ENCODE measurements around the gene CYTH2.
"Not testable (repeated sequence)": the region's sequence is repeated elsewhere in the genome, so short reads cannot be mapped to it uniquely, and the experiment has no call there.

Gene CYTH2

DNA sequence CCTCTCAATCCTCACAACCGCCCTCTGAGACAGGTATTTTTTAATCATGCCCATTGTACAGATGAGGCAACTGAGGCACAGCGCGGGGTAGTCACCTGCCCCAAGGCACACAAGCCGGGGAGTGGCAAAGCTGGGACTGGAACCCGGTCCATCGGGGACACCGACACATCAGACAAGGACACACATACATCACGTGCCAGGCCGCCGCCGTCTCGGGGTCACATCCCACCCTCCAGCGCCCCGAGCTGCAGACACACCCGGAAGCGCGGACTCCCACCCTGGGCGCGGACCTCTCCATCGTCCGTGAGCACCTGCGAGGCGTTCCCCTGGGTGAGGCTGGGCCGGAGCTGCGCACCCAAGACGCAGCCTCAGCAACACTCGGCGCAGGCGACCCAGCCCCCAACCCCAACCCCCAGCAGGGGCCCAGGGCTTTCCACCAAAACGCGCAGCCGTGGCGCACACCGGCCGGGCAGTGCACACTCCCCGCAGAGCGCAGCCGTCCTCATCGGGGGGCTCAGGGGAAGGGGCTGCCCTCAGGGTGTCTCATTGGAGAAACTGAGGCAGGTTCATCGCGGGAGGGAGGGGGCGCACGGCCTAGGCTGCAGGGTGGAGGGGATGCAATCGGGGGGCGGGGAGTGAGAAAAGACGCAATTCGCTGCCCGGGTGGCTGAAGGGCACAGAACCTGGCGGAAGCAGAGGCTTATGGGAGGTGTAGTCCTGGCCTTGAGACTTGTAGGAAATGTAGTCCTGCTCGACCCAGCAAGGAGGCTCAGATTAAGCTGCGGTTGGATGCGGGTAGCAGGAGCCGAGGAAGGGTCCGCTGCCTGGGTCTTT, 44.3 kb downstream of the CYTH2 start:
- peak; percentile 68 for DNase-seq

DNA sequence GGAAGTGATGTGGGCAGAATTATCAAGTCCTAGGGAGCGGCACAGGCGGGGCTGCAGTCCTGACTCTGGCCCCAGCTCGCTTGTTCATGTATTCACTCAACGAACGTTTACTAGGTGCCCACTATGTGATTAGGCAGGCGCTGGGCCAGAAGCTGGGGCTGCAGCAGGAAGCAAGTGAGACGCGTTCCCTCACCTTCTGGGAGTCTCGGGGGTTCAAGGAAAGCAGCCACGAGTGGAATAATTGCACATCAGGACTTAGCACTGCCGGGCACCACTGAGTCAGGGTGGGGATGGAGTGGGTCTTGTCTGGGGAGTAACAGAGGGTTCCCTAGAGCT, 44.9 kb downstream of the CYTH2 start:
- no peak for DNase-seq

DNA sequence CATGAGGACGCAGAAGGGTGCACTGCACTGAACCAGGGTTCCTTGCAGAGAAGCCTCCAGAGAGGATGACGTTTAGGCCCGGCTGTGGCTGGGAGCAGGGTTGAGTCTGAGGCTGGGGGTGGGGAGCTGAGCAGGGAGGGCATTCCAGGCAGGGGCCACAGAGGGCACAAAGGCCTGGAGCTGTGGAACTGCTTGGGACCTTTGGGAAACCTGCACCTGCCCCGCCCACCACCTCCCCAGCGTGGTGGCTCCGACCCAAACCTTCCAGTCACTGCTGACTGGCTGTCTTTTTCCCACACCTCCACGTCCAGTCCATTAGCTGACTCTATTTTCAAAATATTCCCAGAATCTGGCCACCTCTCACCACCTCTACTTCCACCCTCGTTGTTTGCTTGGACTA, 47.4 kb downstream of the CYTH2 start:
- DNase-seq = no peak

DNA sequence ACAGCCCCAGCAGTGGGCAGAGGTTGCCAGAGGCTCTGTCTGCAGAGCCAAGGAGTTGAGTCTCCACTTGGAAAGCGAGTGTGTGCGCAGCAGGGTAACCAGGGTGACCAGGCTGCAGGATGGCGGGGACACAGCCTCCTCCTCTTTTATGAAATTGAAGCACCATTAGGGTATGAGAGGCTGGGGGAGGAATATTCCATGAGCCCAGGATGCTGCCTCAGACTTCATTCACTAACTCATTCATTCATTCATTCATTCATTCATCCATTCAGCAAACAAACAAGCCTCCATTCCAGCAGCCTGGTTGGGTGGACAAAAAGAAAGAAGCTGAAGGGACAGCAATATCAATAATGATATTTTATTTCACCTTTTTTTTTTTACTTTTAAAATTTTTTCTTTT, 49.0 kb downstream of the CYTH2 start:
- DNase-seq = no peak

DNA sequence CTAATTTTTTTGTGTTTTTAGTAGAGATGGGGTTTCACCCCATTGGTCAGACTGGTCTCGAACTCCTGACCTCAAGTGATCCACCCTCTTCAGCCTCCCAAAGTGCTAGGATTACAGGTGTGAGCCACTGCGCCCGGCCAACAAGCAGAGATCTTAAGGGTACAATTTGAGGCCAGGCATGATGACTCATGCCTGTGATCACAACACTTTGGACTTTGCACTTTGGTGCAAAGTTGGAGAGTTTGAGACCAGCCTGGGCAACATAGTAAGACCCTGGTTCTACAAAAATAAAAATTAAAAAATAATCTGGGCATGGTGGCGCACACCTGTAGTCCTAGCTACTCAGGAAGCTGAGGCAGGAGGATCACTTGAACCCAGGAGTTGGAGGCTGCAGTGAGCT, 50.3 kb downstream of the CYTH2 start:
- not testable (repeated sequence) for DNase-seq

DNA sequence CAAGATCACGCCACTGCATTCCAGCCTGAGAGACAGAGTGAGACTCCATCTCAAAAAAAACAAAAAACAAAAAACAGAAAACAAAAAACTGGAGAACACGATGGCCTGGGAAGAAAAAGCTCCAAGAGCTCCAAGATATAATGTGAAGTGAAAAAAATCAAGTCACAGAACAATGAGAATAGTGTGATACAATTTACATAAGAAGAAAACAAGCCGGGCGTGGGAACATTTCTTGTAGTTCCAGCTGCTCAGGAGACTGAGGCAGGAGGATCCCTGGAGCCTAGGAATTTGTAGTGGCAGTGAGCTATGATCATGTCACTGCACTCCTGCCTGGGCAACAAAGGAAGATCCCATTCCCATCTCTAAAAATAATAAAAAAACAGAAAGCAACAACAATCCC, 51.0 kb downstream of the CYTH2 start:
- DNase-seq = no peak

DNA sequence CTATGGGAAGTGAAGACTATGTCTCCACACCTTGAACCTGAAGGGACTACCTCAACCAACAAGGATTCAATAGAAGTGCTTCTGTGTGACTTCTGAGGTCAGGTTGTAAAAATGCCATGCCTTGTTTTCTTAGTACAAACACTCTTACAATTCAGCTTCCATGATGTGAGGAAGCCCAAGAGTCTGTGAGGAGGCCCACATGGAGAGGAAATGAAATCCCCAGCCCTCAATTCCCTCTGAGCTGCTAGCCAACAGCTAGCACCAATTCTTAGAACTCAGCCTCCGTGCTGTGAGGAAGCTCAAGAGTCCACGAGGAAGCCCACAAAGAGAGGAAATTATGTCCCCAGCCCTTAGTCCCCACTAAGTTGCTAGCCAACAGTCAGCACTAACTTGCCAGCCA, 55.1 kb downstream of the CYTH2 start:
- DNase-seq = no peak

DNA sequence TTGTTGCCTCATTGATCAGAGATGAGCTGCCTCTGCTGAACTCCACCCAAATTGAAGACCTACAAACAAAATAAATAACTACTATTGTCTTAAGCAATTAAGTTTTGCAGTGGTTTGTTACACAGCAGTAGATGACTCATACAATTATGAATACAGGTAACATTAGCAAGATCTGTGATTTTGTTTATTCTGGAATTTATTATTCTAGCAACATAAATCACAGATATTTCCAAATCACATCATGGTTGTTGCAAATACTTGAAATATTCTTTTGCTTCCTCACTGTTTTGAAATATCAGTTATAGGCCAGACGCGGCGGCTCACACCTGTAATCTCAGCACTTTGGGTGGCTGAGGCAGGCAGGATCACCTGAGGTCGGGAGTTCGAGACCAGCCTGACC, 55.6 kb downstream of the CYTH2 start:
- DNase-seq = no peak

DNA sequence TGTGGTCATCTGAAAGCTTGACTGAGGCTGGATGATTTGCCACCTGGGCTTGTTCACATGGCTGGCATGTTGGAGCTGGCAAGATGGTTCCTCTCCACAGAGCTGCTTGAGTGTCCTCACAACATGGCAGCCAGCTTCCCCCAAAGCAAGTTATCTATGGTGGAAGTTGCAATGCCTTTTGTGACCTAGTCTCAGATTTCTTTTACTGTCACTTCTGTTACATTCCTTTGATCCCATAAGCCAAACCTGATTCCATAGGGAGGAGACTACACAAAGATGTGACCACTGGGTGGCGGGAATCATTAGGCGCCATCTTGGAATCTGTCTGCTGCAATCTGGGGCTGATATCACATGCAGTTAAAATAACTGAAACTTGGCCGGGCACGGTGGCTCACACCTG, 60.0 kb downstream of the CYTH2 start:
- DNase-seq = no peak

DNA sequence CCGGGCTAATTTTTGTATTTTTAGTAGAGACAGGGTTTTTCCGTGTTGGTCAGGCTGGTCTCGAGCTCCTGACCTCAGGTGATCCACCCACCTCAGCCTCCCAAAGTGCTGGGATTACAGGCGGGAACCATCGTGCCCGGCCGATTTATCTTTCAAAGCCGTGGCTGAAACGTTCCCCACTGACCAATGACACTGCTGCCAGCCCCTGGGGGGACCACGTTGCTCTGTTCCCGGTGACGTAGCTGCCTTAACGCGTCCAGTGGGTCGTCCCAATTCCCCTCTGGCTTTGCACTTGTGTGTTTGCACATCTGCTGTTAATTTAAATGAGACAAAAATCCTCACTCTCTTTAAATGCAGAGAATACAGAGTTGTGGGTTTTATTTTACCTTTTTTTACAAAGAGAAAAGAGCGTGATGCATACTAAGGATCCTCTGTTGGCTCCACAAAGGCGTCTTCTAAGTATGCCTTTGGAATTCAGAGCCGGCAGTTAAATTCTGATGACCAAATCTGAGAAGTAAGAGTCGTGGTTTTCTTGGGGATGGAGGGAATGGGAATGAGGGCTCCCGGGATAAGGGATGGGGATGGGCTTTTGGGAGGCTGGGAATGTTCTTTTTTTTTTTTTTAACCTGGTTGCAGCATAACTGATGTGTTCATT, 61.0 kb downstream of the CYTH2 start:
- no peak for DNase-seq

DNA sequence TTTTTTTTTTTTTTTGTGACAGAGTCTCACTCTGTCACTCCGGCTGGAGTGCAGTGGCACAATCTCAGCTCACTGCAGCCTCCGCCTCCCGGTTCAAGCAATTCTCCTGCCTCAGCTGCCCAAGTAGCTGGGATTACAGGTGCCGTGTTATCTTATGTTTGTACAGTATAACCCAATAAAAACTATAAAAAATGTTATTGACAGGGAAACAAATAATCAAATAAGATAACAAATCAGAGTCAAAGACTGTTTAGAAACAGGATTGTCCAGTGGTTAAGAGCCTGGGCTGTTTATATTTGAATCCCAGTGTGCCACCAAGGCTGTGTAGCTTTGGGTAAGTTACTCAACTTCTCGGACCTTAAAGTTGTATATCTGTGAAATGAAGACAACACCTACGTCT, 61.6 kb downstream of the CYTH2 start:
- DNase-seq = no peak
